ENCODE results near the gene SCRN2. TPM values are rescaled to one million over a fixed set of nuclear protein-coding genes. Genes with fewer than 3 reads are reported as not detected.

Gene SCRN2
- total and polyA plus RNA-seq, 9 donors, result 20.3 to 33.8 (median 26.4) TPM

DNA sequence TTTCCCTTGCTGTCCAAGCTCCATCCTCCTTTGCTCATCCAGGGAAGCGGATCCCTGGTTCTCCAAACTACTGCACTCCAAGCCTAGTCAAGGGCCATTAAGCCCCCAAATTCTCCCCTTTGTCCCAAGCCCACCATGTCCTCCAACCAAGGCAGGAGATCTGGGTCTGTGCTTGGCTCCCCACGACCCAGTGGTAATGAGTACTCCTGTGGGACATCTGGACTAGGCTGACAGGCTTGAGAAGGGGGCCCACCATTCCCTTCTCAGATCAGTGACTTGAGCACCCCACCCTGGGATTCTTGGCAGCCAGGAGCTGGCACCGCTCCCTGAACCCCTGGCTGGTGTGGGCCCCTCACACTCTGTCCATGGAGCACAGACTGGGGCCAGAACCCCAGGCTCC is 36.6 kb downstream of the SCRN2 start:
- H3K36me3 ChIP-seq (ENCODE audit: control insufficient read depth, insufficient read depth, low read length), result peaks cover 28% of the 10 kb centered on the region
- H3K27ac ChIP-seq (ENCODE audit: low read length), result no peak overlapping the region
- 47% methylated on average over 3 of the region's 3 CpGs for WGBS (ENCODE audit: insufficient coverage)
- H3K27me3 ChIP-seq (ENCODE audit: control insufficient read depth, insufficient read depth, low read length), result peaks cover 2% of the 10 kb centered on the region
- H3K4me3 ChIP-seq (ENCODE audit: low read length), result no peak overlapping the region
- H3K4me1 ChIP-seq (ENCODE audit: control insufficient read depth, insufficient read depth, low read length), result peaks cover 11% of the 10 kb centered on the region
- H3K9me3 ChIP-seq (replicated peaks; ENCODE audit: control insufficient read depth, low read depth, low read length), result no peaks in the 10 kb centered on the region
- DNase-seq, result no peak

- no peak overlapping the region for H3K27ac ChIP-seq (ENCODE audit: low read length)
- DNase-seq, result no peak
- no peak overlapping the region for H3K4me3 ChIP-seq (ENCODE audit: low read length)
- WGBS (ENCODE audit: insufficient coverage), result 52% methylated on average over 5 of the region's 6 CpGs
- peaks cover 21% of the 10 kb centered on the region for H3K36me3 ChIP-seq (ENCODE audit: control insufficient read depth, insufficient read depth, low read length)
- H3K27me3 ChIP-seq (ENCODE audit: control insufficient read depth, insufficient read depth, low read length), result peaks cover 2% of the 10 kb centered on the region
- H3K4me1 ChIP-seq (ENCODE audit: control insufficient read depth, insufficient read depth, low read length), result peaks cover 11% of the 10 kb centered on the region
- H3K9me3 ChIP-seq (replicated peaks; ENCODE audit: control insufficient read depth, low read depth, low read length), result no peaks in the 10 kb centered on the region
These were observed 37.3 kb downstream of the SCRN2 start for GRCh38 chr17:47803751-47804150.

GRCh38 chr17:47803201-47803600 is 37.9 kb downstream of the SCRN2 start:
- Histone ChIP-seq H3K27ac (ENCODE audit: low read length) (no peak overlapping the region), H3K9me3 (replicated peaks; ENCODE audit: control insufficient read depth, low read depth, low read length) (no peaks in the 10 kb centered on the region), H3K4me1 (ENCODE audit: control insufficient read depth, insufficient read depth, low read length) (peaks cover 11% of the 10 kb centered on the region), H3K36me3 (ENCODE audit: control insufficient read depth, insufficient read depth, low read length) (peaks cover 16% of the 10 kb centered on the region), H3K4me3 (ENCODE audit: low read length) (no peak overlapping the region), H3K27me3 (ENCODE audit: control insufficient read depth, insufficient read depth, low read length) (peaks cover 2% of the 10 kb centered on the region)
- 28% methylated on average over 2 of the region's 5 CpGs for WGBS (ENCODE audit: insufficient coverage)
- DNase-seq, result no peak

DNA sequence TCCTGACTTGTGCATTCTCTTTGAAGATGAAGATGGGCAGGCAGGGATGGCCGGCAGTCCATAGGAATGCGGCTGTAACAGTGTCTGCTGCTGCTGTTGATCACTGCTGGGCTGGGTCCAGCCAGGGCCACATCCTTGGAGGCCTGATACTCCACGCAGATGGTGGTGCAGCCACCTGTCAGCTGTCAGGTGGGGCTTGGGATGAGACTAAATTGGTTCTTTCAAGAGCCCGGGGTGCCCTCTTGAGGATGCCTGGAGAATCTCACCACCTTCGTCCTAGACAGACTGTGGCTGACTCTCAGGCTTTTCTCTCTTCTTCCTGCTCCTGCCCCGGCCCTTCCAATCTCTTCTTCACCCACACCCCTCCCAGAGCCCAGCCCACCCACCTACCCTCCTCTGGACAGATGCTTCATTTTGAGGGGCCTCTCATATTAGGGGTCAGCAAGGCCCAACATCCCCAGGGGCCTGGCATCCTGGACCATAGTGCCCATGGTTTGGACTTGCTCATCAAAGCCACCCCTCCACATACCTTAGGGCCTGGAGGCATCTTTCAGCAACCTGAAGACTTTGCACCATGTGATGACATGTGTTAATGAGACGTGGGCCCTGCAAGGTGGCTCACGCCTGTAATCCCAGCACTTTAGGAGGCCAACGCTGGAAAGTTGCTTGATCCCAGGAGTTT is 38.6 kb downstream of the SCRN2 start:
- no peaks in the 10 kb centered on the region for H3K9me3 ChIP-seq (replicated peaks; ENCODE audit: control insufficient read depth, low read depth, low read length)
- H3K27ac ChIP-seq (ENCODE audit: low read length), result no peak overlapping the region
- peaks cover 2% of the 10 kb centered on the region for H3K27me3 ChIP-seq (ENCODE audit: control insufficient read depth, insufficient read depth, low read length)
- peaks cover 11% of the 10 kb centered on the region for H3K4me1 ChIP-seq (ENCODE audit: control insufficient read depth, insufficient read depth, low read length)
- H3K4me3 ChIP-seq (ENCODE audit: low read length), result no peak overlapping the region
- WGBS (ENCODE audit: insufficient coverage), result 7% methylated on average over 6 of the region's 9 CpGs
- DNase-seq, result peak; percentile 59
- peaks cover 9% of the 10 kb centered on the region for H3K36me3 ChIP-seq (ENCODE audit: control insufficient read depth, insufficient read depth, low read length)

DNA sequence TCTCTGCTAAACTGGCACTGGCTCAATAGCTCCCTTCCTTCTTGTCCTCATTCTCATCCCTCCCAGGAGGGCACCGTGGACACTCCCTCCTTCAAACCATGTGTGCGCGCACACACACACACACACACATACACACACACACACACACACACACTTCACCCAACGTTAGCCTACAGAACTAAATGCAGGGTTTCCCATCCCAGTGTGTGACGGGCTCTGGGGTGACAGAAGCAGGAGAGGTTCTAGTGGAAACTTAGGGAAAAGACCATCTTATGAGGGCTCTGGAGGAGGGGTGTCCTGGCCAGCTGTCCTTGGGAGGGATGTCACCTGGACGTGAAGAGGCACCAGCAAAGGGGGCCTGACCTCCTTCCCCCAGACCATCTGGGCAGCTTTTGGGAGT is 39.2 kb downstream of the SCRN2 start:
- H3K36me3 ChIP-seq (ENCODE audit: control insufficient read depth, insufficient read depth, low read length), result peaks cover 3% of the 10 kb centered on the region
- H3K27ac ChIP-seq (ENCODE audit: low read length), result no peak overlapping the region
- H3K4me3 ChIP-seq (ENCODE audit: low read length), result no peak overlapping the region
- H3K4me1 ChIP-seq (ENCODE audit: control insufficient read depth, insufficient read depth, low read length), result peaks cover 9% of the 10 kb centered on the region
- H3K9me3 ChIP-seq (replicated peaks; ENCODE audit: control insufficient read depth, low read depth, low read length), result no peaks in the 10 kb centered on the region
- peaks cover 2% of the 10 kb centered on the region for H3K27me3 ChIP-seq (ENCODE audit: control insufficient read depth, insufficient read depth, low read length)
- DNase-seq, result no peak
- 48% methylated on average over 3 of the region's 6 CpGs for WGBS (ENCODE audit: insufficient coverage)

DNA sequence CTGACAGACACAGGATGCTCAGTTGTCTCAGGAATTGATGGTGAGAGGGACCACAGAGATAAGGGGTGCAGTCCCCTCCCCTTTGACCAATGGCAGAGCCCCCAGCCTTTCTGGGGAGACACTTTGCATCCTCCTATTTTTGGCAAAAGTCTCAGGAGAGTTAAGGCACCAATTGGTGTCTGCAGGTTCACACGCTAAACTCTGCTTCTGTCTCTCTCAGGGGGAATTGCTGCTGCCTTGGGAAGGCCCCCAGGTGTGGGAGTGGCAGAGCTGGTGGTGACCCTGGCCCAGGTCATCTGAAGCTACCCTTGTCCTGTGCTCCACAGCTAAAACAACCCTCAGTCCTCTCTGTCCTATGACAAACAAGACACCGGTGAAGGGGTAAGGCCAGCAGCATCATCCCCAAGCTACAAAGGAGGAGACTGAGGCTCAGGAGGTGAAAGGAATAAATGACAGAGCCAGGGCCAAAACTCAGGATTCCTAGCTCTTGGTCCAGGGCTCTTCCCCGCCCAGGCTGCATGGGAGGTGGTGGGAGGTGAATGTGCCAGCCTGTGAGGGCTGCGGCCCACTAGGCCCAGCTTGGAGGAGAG is 39.8 kb downstream of the SCRN2 start:
- H3K27ac ChIP-seq (ENCODE audit: low read length), result no peak overlapping the region
- H3K27me3 ChIP-seq (ENCODE audit: control insufficient read depth, insufficient read depth, low read length), result peaks cover 2% of the 10 kb centered on the region
- 72% methylated on average over 3 of the region's 4 CpGs for WGBS (ENCODE audit: insufficient coverage)
- DNase-seq, result no peak
- peaks cover 4% of the 10 kb centered on the region for H3K4me1 ChIP-seq (ENCODE audit: control insufficient read depth, insufficient read depth, low read length)
- no peaks in the 10 kb centered on the region for H3K9me3 ChIP-seq (replicated peaks; ENCODE audit: control insufficient read depth, low read depth, low read length)
- no peaks in the 10 kb centered on the region for H3K36me3 ChIP-seq (ENCODE audit: control insufficient read depth, insufficient read depth, low read length)
- H3K4me3 ChIP-seq (ENCODE audit: low read length), result no peak overlapping the region

DNA sequence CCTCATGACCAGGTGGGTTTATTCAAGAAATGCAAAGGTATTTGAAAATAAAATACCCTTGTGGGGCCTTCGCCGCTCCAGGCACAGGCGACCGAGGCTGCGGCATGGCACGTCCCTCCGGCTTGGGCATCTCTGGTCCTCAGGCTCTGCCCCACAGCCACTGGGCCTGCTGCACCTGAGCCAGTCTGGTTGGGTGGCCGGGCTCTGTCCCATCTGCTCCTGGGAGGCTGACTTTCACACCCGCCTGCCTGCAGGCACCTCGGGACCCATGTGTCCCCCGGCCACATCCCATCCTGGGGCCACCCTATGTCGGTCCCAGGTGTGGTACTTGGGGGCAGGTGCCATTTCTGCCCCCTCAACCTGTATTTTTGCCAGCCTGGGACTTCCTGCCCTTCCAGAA is 40.4 kb downstream of the SCRN2 start:
- no peaks in the 10 kb centered on the region for H3K36me3 ChIP-seq (ENCODE audit: control insufficient read depth, insufficient read depth, low read length)
- no peak for DNase-seq
- no peaks in the 10 kb centered on the region for H3K9me3 ChIP-seq (replicated peaks; ENCODE audit: control insufficient read depth, low read depth, low read length)
- no peak overlapping the region for H3K27ac ChIP-seq (ENCODE audit: low read length)
- peaks cover 2% of the 10 kb centered on the region for H3K27me3 ChIP-seq (ENCODE audit: control insufficient read depth, insufficient read depth, low read length)
- WGBS (ENCODE audit: insufficient coverage), result 80% methylated on average over 12 of the region's 12 CpGs
- no peak overlapping the region for H3K4me3 ChIP-seq (ENCODE audit: low read length)
- H3K4me1 ChIP-seq (ENCODE audit: control insufficient read depth, insufficient read depth, low read length), result peaks cover 1% of the 10 kb centered on the region

- DNase-seq, result no peak
- Histone ChIP-seq H3K27ac (ENCODE audit: low read length) (no peak overlapping the region), H3K4me1 (ENCODE audit: control insufficient read depth, insufficient read depth, low read length) (no peaks in the 10 kb centered on the region), H3K36me3 (ENCODE audit: control insufficient read depth, insufficient read depth, low read length) (no peaks in the 10 kb centered on the region), H3K27me3 (ENCODE audit: control insufficient read depth, insufficient read depth, low read length) (peaks cover 9% of the 10 kb centered on the region), H3K9me3 (replicated peaks; ENCODE audit: control insufficient read depth, low read depth, low read length) (no peaks in the 10 kb centered on the region), H3K4me3 (ENCODE audit: low read length) (no peak overlapping the region)
- no CpG with 5 or more reads among the region's 2 CpGs for WGBS (ENCODE audit: insufficient coverage)
These were observed 43.3 kb downstream of the SCRN2 start for GRCh38 chr17:47797797-47798196.

- no peak for DNase-seq
- peaks cover 35% of the 10 kb centered on the region for H3K27me3 ChIP-seq (ENCODE audit: control insufficient read depth, insufficient read depth, low read length)
- WGBS (ENCODE audit: insufficient coverage), result 65% methylated on average over 5 of the region's 6 CpGs
These were observed 48.1 kb downstream of the SCRN2 start for GRCh38 chr17:47792979-47793378.

DNA sequence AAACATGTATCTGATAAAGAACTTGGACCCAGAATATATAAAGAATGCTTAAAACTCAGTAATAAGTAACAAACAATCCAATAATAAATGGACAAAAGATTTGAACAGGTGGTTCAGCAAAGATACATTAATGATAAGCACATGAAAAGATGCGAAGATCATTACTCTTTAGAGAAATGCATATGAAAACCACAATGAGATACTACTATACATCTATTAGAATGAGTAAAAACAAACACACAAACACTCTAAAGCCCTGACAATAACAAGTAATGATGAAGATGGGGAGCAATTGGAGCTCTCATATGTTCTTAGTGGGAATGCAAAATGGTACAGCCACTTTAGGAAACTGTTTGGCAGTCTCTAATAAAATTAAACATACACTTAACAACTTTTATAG is 48.6 kb downstream of the SCRN2 start:
- no CpG with 5 or more reads among the region's 1 CpG for WGBS (ENCODE audit: insufficient coverage)
- Histone ChIP-seq H3K27me3 (ENCODE audit: control insufficient read depth, insufficient read depth, low read length) (peaks cover 40% of the 10 kb centered on the region), H3K9me3 (replicated peaks; ENCODE audit: control insufficient read depth, low read depth, low read length) (no peaks in the 10 kb centered on the region), H3K27ac (ENCODE audit: low read length) (no peak overlapping the region), H3K4me1 (ENCODE audit: control insufficient read depth, insufficient read depth, low read length) (peaks cover 6% of the 10 kb centered on the region), H3K36me3 (ENCODE audit: control insufficient read depth, insufficient read depth, low read length) (no peaks in the 10 kb centered on the region), H3K4me3 (ENCODE audit: low read length) (no peak overlapping the region)
- no peak for DNase-seq

More at GRCh38 chr17:47792979-47793378, 48.1 kb downstream of the SCRN2 start:
- Histone ChIP-seq H3K4me1 (ENCODE audit: control insufficient read depth, insufficient read depth, low read length) (peaks cover 6% of the 10 kb centered on the region), H3K4me3 (ENCODE audit: low read length) (no peak overlapping the region), H3K9me3 (replicated peaks; ENCODE audit: control insufficient read depth, low read depth, low read length) (no peaks in the 10 kb centered on the region), H3K27ac (ENCODE audit: low read length) (no peak overlapping the region), H3K36me3 (ENCODE audit: control insufficient read depth, insufficient read depth, low read length) (no peaks in the 10 kb centered on the region)
